IMR-90 (cell line): ENCODE data around the gene CAV3. TPM values are rescaled to one million over a fixed set of nuclear protein-coding genes. Genes with fewer than 3 reads are reported as not detected.

Experiments
- ATAC-seq: fragments of 200-7000 bp; cut with Tn5 transposase; 2 replicates; pipeline ENCODE4 v1.9.1; 2020; ENCODE audit warnings: low read depth, mild to moderate bottlenecking, moderate library complexity
- BruUV-seq: library from RNA; stranded (reverse); fragments of 400-500 nt; replicated peaks from 2 replicates; lab custom pipeline; 2021; lab: Mats Ljungman, UMichigan
- CTCF ChIA-PET: fragments of 300-600 bp; formaldehyde crosslinking; extraction: SDS; loops from one replicate; lab custom pipeline; 2021; ENCODE audit warnings: antibody characterized with exemption; lab: Yijun Ruan, JAX
- POLR2A ChIA-PET: fragments of 300-600 bp; sonication (Branson Sonifier 250); formaldehyde crosslinking; loops from one replicate; lab custom pipeline; 2022; ENCODE audit warnings: antibody characterized with exemption; ENCODE audit not compliant: unreplicated experiment; lab: Charles Lee
- DNase-seq: peaks from one replicate; pipeline ENCODE4 v3.0.0; 2013
- H2AFZ ChIP-seq: replicated peaks from 2 replicates; pipeline ENCODE3; 2013; ENCODE audit warnings: low read length, mild to moderate bottlenecking; ENCODE audit not compliant: poor library complexity
- H2AK5ac ChIP-seq: 2 replicates; pipeline ENCODE4 v1.6.1; 2013; ENCODE audit warnings: low read depth, low read length, inconsistent platforms
- H2AK9ac ChIP-seq: replicated peaks from 2 replicates; pipeline ENCODE3; 2013; ENCODE audit warnings: mild to moderate bottlenecking, low read depth, low read length, moderate library complexity; ENCODE audit not compliant: poor library complexity
- H2BK120ac ChIP-seq: 2 replicates; pipeline ENCODE4 v1.6.1; 2013; ENCODE audit warnings: low read depth, low read length, inconsistent platforms
- H2BK15ac ChIP-seq: 3 replicates; pipeline ENCODE4 v1.6.1; 2013; ENCODE audit warnings: low read depth, low read length, inconsistent platforms
- H2BK20ac ChIP-seq: 2 replicates; pipeline ENCODE4 v1.6.1; 2013; ENCODE audit warnings: low read depth, mild to moderate bottlenecking, inconsistent platforms, low read length, moderate library complexity
- H2BK5ac ChIP-seq: 2 replicates; pipeline ENCODE4 v1.6.1; 2013; ENCODE audit warnings: mild to moderate bottlenecking, low read depth, low read length, inconsistent platforms; ENCODE audit not compliant: poor library complexity, severe bottlenecking
- H3K14ac ChIP-seq: replicated peaks from 2 replicates; pipeline ENCODE4 v1.6.1; 2013; ENCODE audit warnings: low read depth, low read length, inconsistent platforms
- H3K18ac ChIP-seq: 2 replicates; pipeline ENCODE4 v1.6.1; 2013; ENCODE audit warnings: low read depth, low read length, control low read depth
- H3K23ac ChIP-seq: 2 replicates; pipeline ENCODE4 v1.6.1; 2013; ENCODE audit warnings: low read depth, low read length, inconsistent platforms
- H3K27ac ChIP-seq: 2 replicates; pipeline ENCODE4 v1.5.1; 2013; ENCODE audit warnings: mild to moderate bottlenecking, control low read depth, low read length; ENCODE audit not compliant: insufficient read depth
- H3K27me3 ChIP-seq: 2 replicates; pipeline ENCODE4 v1.6.1; 2013; ENCODE audit warnings: low read length; ENCODE audit not compliant: control insufficient read depth, insufficient read depth
- H3K36me3 ChIP-seq: 2 replicates; pipeline ENCODE4 v1.6.1; 2013; ENCODE audit warnings: low read length, mixed read lengths; ENCODE audit not compliant: control insufficient read depth, insufficient read depth
- H3K4ac ChIP-seq: 2 replicates; pipeline ENCODE4 v1.6.1; 2013; ENCODE audit warnings: low read depth, low read length, inconsistent platforms
- H3K4me1 ChIP-seq: 2 replicates; pipeline ENCODE4 v1.6.1; 2013; ENCODE audit warnings: low read length, mixed read lengths; ENCODE audit not compliant: control insufficient read depth, insufficient read depth
- H3K4me2 ChIP-seq: 2 replicates; pipeline ENCODE4 v1.6.1; 2013; ENCODE audit warnings: low read depth, mild to moderate bottlenecking, control low read depth, low read length, moderate library complexity
- H3K4me3 ChIP-seq: 2 replicates; pipeline ENCODE4 v1.5.1; 2013; ENCODE audit warnings: low read depth, mild to moderate bottlenecking, control low read depth, low read length, moderate library complexity; ENCODE audit not compliant: insufficient read depth
- H3K56ac ChIP-seq: 2 replicates; pipeline ENCODE4 v1.6.1; 2013; ENCODE audit warnings: low read length, inconsistent platforms; ENCODE audit not compliant: insufficient read depth; ENCODE audit errors: extremely low read depth
- H3K79me1 ChIP-seq, 2 experiments: 2 replicates each; pipeline ENCODE4 v1.6.1; 2013; ENCODE audit warnings: low read length in 2 of 2, inconsistent platforms in 1 of 2, low read depth in 1 of 2
- H3K9ac ChIP-seq: 2 replicates; pipeline ENCODE4 v1.6.1; 2013; ENCODE audit warnings: low read depth, low read length, control low read depth
- H3K9me1 ChIP-seq: 2 replicates; pipeline ENCODE4 v1.6.1; 2013; ENCODE audit warnings: low read length, inconsistent platforms; ENCODE audit not compliant: insufficient read depth
- H3K9me3 ChIP-seq: 2 replicates; pipeline ENCODE4 v1.6.1; 2013; ENCODE audit warnings: low read length; ENCODE audit not compliant: control insufficient read depth, insufficient read depth
- H4K20me1 ChIP-seq: 2 replicates; pipeline ENCODE4 v1.6.1; 2013; ENCODE audit warnings: low read length, inconsistent platforms; ENCODE audit not compliant: insufficient read depth
- H4K5ac ChIP-seq: 2 replicates; pipeline ENCODE4 v1.6.1; 2013; ENCODE audit warnings: mild to moderate bottlenecking, low read depth, low read length, control low read depth
- H4K8ac ChIP-seq, 2 experiments: 2 replicates each; pipeline ENCODE4 v1.6.1; 2013; ENCODE audit warnings: low read depth in 2 of 2, low read length in 2 of 2, control low read depth in 1 of 2, inconsistent platforms in 1 of 2
- H4K91ac ChIP-seq: 2 replicates; pipeline ENCODE4 v1.6.1; 2013; ENCODE audit warnings: low read depth, low read length, inconsistent platforms; ENCODE audit not compliant: insufficient read depth
- CEBPB ChIP-seq: IDR thresholded peaks from 2 replicates; pipeline ENCODE4 v1.6.1; 2012; ENCODE audit warnings: low read depth, low read length, improper control_type of control experiment
- FOS ChIP-seq: fragments of 150-350 bp; IDR thresholded peaks from 2 replicates; pipeline ENCODE4 v1.6.1; 2016; ENCODE audit warnings: low read depth, low read length
- MAFK ChIP-seq: IDR thresholded peaks from 2 replicates; pipeline ENCODE4 v1.6.1; 2012; ENCODE audit warnings: low read depth, low read length, improper control_type of control experiment
- MAZ ChIP-seq: IDR thresholded peaks from 2 replicates; pipeline ENCODE4 v1.6.1; 2012; ENCODE audit warnings: low read depth, mild to moderate bottlenecking, low read length, improper control_type of control experiment, moderate library complexity, borderline replicate concordance
- POLR2A ChIP-seq: IDR thresholded peaks from 2 replicates; pipeline ENCODE4 v1.6.1; 2012; ENCODE audit warnings: mild to moderate bottlenecking, low read depth, low read length
- RCOR1 ChIP-seq: IDR thresholded peaks from 2 replicates; pipeline ENCODE4 v1.6.1; 2012; ENCODE audit warnings: mild to moderate bottlenecking, low read length, improper control_type of control experiment; ENCODE audit not compliant: insufficient replicate concordance
- RFX5 ChIP-seq: IDR thresholded peaks from 2 replicates; pipeline ENCODE4 v1.8.0; 2012; ENCODE audit warnings: low read depth, mild to moderate bottlenecking, low read length, moderate library complexity
- WGBS, 2 experiments: methylation state at CpG; one replicate each; pipeline versions ENCODE4 v1.1.5 to v1.1.7; 2013; ENCODE audit warnings: missing lambda C conversion rate in 2 of 2; ENCODE audit not compliant: insufficient read length in 1 of 2; ENCODE audit errors: extremely low coverage in 2 of 2; 5-methylcytosine and 5-hydroxymethylcytosine counted together
- dilution Hi-C: fragments of 300-500 bp; cut with HindIII; formaldehyde crosslinking; loops from one replicate; pipeline ENCODE4 v1.14.3; 2018; ENCODE audit warnings: low sequenced_read_pairs; ENCODE audit not compliant: unreplicated experiment
- in situ Hi-C: fragments of 300-500 bp; cut with MboI; formaldehyde crosslinking; loops from 3 replicates; pipeline ENCODE4 v1.14.3; 2019; ENCODE audit warnings: low sequenced_read_pairs, inconsistent platforms, mixed read lengths
- intact Hi-C: fragments of 100-400 bp; cut with micrococcal nuclease; formaldehyde crosslinking; loops from 2 replicates; pipeline ENCODE4 v1.10.0; 2022
- polyA plus RNA-seq, 3 experiments: library from polyadenylated mRNA; depleted of rRNA; stranded (reverse); fragments of >200 nt; gene quantifications; 2 replicates each; pipeline ENCODE4 v1.2.3, GENCODE V29; 2012; ENCODE audit warnings: low replicate concordance in 1 of 3
- total RNA-seq: library from RNA; depleted of rRNA; stranded (reverse); fragments of >200 nt; gene quantifications from 2 replicates; pipeline ENCODE4 v1.2.3, GENCODE V29; 2012
- TF ChIP-seq, protein P1 (sequence below): fragments of 150-350 bp; IDR thresholded peaks from 2 replicates; pipeline ENCODE4 v1.6.1; 2017; ENCODE audit warnings: mild to moderate bottlenecking, antibody characterized with exemption, low read length, low read depth
- TF ChIP-seq, protein P2 (sequence below): conservative IDR thresholded peaks from 2 replicates; pipeline ENCODE4 v1.5.1; 2012; ENCODE audit warnings: mild to moderate bottlenecking, low read depth, low read length, improper control_type of control experiment
- TF ChIP-seq, protein P3 (sequence below): fragments of 150-350 bp; IDR thresholded peaks from 2 replicates; pipeline ENCODE4 v1.6.1; 2016; ENCODE audit warnings: low read depth, mild to moderate bottlenecking, low read length, moderate library complexity, borderline replicate concordance

Gene CAV3
- total and polyA plus RNA-seq, 2 of the 4 experiments (the other 2 are of a cell fraction) = 0.17 to 0.36 TPM

DNA sequence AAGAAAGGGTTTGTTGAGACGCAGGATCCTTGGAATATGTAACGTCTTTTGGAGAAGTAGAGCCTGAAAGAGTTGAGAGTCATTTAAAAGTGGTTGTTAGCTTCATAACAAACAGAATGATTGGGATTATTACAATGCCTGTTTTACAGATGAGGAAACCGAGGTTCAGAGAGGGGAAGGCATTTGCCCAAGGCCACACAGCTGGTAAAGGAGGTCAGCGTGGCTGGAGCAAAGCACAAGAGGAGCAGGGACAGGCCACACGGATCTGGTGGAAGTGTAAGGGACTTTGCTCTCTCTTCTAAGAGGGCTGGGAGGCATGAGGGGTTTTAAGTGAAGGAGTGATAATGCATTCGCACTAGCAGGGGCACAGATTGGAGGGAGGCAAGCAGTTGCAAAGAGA lies 42.0 kb downstream of the CAV3 start:
- POLR2A ChIA-PET = no interaction called here
- H2AFZ ChIP-seq = no peak overlapping the region
- H3K79me1 ChIP-seq = no peaks in the 10 kb centered on the region
- H2BK20ac ChIP-seq = peak overlapping the region; percentile 23; the same call in 1 of the 2 replicates
- DNase-seq (no peak), ATAC-seq (no peak)
- TF ChIP-seq, protein P1, sequence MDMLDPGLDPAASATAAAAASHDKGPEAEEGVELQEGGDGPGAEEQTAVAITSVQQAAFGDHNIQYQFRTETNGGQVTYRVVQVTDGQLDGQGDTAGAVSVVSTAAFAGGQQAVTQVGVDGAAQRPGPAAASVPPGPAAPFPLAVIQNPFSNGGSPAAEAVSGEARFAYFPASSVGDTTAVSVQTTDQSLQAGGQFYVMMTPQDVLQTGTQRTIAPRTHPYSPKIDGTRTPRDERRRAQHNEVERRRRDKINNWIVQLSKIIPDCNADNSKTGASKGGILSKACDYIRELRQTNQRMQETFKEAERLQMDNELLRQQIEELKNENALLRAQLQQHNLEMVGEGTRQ = no peak
- TF ChIP-seq, protein P2, sequence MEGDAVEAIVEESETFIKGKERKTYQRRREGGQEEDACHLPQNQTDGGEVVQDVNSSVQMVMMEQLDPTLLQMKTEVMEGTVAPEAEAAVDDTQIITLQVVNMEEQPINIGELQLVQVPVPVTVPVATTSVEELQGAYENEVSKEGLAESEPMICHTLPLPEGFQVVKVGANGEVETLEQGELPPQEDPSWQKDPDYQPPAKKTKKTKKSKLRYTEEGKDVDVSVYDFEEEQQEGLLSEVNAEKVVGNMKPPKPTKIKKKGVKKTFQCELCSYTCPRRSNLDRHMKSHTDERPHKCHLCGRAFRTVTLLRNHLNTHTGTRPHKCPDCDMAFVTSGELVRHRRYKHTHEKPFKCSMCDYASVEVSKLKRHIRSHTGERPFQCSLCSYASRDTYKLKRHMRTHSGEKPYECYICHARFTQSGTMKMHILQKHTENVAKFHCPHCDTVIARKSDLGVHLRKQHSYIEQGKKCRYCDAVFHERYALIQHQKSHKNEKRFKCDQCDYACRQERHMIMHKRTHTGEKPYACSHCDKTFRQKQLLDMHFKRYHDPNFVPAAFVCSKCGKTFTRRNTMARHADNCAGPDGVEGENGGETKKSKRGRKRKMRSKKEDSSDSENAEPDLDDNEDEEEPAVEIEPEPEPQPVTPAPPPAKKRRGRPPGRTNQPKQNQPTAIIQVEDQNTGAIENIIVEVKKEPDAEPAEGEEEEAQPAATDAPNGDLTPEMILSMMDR = no peak
- TF ChIP-seq FOS = no peak
- TF ChIP-seq MAZ = no peak
- no peak for TF ChIP-seq MAFK
- TF ChIP-seq RCOR1 = no peak
- TF ChIP-seq POLR2A = no peak
- TF ChIP-seq, protein P3, sequence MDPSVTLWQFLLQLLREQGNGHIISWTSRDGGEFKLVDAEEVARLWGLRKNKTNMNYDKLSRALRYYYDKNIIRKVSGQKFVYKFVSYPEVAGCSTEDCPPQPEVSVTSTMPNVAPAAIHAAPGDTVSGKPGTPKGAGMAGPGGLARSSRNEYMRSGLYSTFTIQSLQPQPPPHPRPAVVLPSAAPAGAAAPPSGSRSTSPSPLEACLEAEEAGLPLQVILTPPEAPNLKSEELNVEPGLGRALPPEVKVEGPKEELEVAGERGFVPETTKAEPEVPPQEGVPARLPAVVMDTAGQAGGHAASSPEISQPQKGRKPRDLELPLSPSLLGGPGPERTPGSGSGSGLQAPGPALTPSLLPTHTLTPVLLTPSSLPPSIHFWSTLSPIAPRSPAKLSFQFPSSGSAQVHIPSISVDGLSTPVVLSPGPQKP = no peak
- TF ChIP-seq CEBPB = no peak
- TF ChIP-seq RFX5 = no peak
- BruUV-seq = no TSS peak
- in situ Hi-C loops = loop anchor here (10.0 to 25.0 kb wide), 2 partner anchors 189 to 537 kb away; partner anchors contain the start of gene RAD18
- peak overlapping the region; percentile 67; the same call in 1 of the 2 replicates for H3K14ac ChIP-seq
- peak overlapping the region; percentile 19 for H2BK120ac ChIP-seq
- peak overlapping the region; percentile 59 for H2BK5ac ChIP-seq
- no peak overlapping the region for H2AK9ac ChIP-seq
- no peaks in the 10 kb centered on the region for H3K27me3 ChIP-seq
- H3K9me1 ChIP-seq = 0 out of 2 replicates have a peak, but pooled peaks cover 6% of the 10 kb centered on the region
- H3K4me1 ChIP-seq = peaks cover 4% of the 10 kb centered on the region
- no peak overlapping the region; the same call in 1 of the 2 replicates for H4K5ac ChIP-seq
- no peaks in the 10 kb centered on the region for H3K9me3 ChIP-seq
- no peak overlapping the region for H3K56ac ChIP-seq
- intact Hi-C loops = no loop called here
- H4K91ac ChIP-seq = peak overlapping the region; percentile 53
- H3K9ac ChIP-seq = no peak overlapping the region
- H3K4me3 ChIP-seq = no peak overlapping the region
- H3K27ac ChIP-seq = no peak overlapping the region
- WGBS, 2 experiments = 96% methylated on average over 4 of the region's 6 CpGs; no CpG with 5 or more reads in 1 of the 2 experiments
- CTCF ChIA-PET = interaction anchor here (0.6 to 0.8 kb wide), 2 partner anchors 18 to 175 kb away, joined by 3 read pairs; no protein-coding TSS in a partner anchor
- H2BK15ac ChIP-seq = no peak overlapping the region
- no peak overlapping the region for H3K4me2 ChIP-seq
- peak overlapping the region in 1 of 2 experiments; percentile 17; a peak in 2 of 4 replicates for H4K8ac ChIP-seq
- H2AK5ac ChIP-seq = peak overlapping the region; percentile 31; the same call in 1 of the 2 replicates
- peak overlapping the region; percentile 66 for H3K4ac ChIP-seq
- H3K18ac ChIP-seq = peak overlapping the region; percentile 27; the same call in 1 of the 2 replicates
- no peaks in the 10 kb centered on the region for H4K20me1 ChIP-seq
- dilution Hi-C loops = no loop called here
- no peak overlapping the region for H3K23ac ChIP-seq
- H3K36me3 ChIP-seq = no peaks in the 10 kb centered on the region
